HG03280 (cell line): ENCODE data around the gene ABHD12.

Experiments
- ATAC-seq: cut with Tn5 transposase; IDR thresholded peaks from one replicate; pipeline ENCODE4 v1.9.1; 2021; ENCODE audit warnings: mild to moderate bottlenecking, moderate library complexity; ENCODE audit not compliant: unreplicated experiment

Gene ABHD12

GRCh38 chr20:25382704-25383370 lies 7.8 kb downstream of the ABHD12 start:
- no peak for ATAC-seq

- ATAC-seq, result no peak
Observed at GRCh38 chr20:25380945-25381614, 9.6 kb downstream of the ABHD12 start.

GRCh38 chr20:25378884-25379733 lies 11.5 kb downstream of the ABHD12 start:
- ATAC-seq, result no peak

- ATAC-seq, result no peak
Observed at GRCh38 chr20:25378189-25378883, 12.3 kb downstream of the ABHD12 start.

GRCh38 chr20:25376886-25377285 lies 13.7 kb downstream of the ABHD12 start:
- no peak for ATAC-seq

GRCh38 chr20:25376236-25376635 lies 14.4 kb downstream of the ABHD12 start:
- no peak for ATAC-seq

- ATAC-seq, result no peak
Observed at GRCh38 chr20:25374842-25375241, 15.8 kb downstream of the ABHD12 start.

GRCh38 chr20:25372584-25373336 lies 17.9 kb downstream of the ABHD12 start:
- ATAC-seq, result no peak

GRCh38 chr20:25369971-25370370 lies 20.7 kb downstream of the ABHD12 start:
- ATAC-seq, result no peak

GRCh38 chr20:25369529-25369928 lies 21.1 kb downstream of the ABHD12 start:
- no peak for ATAC-seq

- no peak for ATAC-seq
Observed at GRCh38 chr20:25368976-25369375, 21.7 kb downstream of the ABHD12 start.

GRCh38 chr20:25368526-25368925 lies 22.1 kb downstream of the ABHD12 start:
- ATAC-seq, result no peak

GRCh38 chr20:25364879-25365699 lies 25.5 kb downstream of the ABHD12 start:
- ATAC-seq, result no peak

GRCh38 chr20:25364180-25364788 lies 26.4 kb downstream of the ABHD12 start:
- no peak for ATAC-seq

GRCh38 chr20:25361287-25361683 lies 29.4 kb downstream of the ABHD12 start:
- no peak for ATAC-seq

GRCh38 chr20:25360631-25361286 lies 29.9 kb downstream of the ABHD12 start:
- no peak for ATAC-seq

- no peak for ATAC-seq
Observed at GRCh38 chr20:25356271-25356933, 34.2 kb downstream of the ABHD12 start.

GRCh38 chr20:25355866-25356265 lies 34.8 kb downstream of the ABHD12 start:
- ATAC-seq, result no peak
